ENCODE measurements around the gene IGFALS.

DNA sequence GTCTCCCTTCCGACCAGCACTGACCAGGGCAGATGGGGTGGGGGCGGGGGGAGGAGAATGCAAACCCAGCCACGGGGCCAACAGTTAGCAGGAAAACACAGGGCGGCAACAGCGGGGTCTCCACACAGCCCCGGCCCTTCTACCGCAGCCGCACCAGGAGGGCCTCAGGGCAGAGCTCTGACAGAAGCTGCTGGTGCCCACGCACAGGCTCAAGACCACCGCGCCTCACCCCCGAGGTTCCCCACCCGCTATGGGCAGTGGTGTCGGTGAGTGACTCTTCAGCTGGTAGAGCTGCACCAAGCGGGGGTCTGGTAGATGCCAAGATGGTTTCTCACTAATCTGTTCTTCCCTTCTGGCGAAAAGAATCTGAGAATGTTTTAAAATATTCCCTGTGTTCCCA, 17.0 kb upstream of the IGFALS start:
- TF ChIP-seq EP300 (IDR thresholded peaks at IDR 0.05) (no peak), POLR2AphosphoS5 (IDR thresholded peaks at IDR 0.05) (no peak)

Data from sigmoid colon (tissue), 4 donors.